Measurements from ENCODE around the gene PRKCSH.
"Not testable (repeated sequence)": the region's sequence is repeated elsewhere in the genome, so short reads cannot be mapped to it uniquely, and the experiment has no call there.

The PRKCSH gene

GRCh38 chr19:11420429-11421370 lies 14.7 kb upstream of the PRKCSH start:
- no peak for DNase-seq (ENCODE audit: low spot score)

- no peak for DNase-seq (ENCODE audit: low spot score)
These were observed 13.9 kb upstream of the PRKCSH start for GRCh38 chr19:11421371-11422098.

- no peak for DNase-seq (ENCODE audit: low spot score)
These were observed 13.0 kb upstream of the PRKCSH start for GRCh38 chr19:11422163-11423065.

GRCh38 chr19:11423164-11423790 lies 12.2 kb upstream of the PRKCSH start:
- DNase-seq (ENCODE audit: low spot score) = no peak

GRCh38 chr19:11423791-11424181 lies 11.6 kb upstream of the PRKCSH start:
- DNase-seq (ENCODE audit: low spot score) = no peak

- no peak for DNase-seq (ENCODE audit: low spot score)
These were observed 9.5 kb upstream of the PRKCSH start for GRCh38 chr19:11425719-11426457.

GRCh38 chr19:11426656-11427055 lies 8.8 kb upstream of the PRKCSH start:
- no peak for DNase-seq (ENCODE audit: low spot score)

GRCh38 chr19:11433526-11433925 lies 1.9 kb upstream of the PRKCSH start:
- DNase-seq (ENCODE audit: low spot score) = not testable (repeated sequence)

- DNase-seq (ENCODE audit: low spot score) = no peak
These were observed 755 bp upstream of the PRKCSH start for GRCh38 chr19:11434703-11435056.

GRCh38 chr19:11435833-11436313 lies 438 bp downstream of the PRKCSH start:
- DNase-seq (ENCODE audit: low spot score) = peak; percentile 66

- no peak for DNase-seq (ENCODE audit: low spot score)
These were observed 2.5 kb downstream of the PRKCSH start for GRCh38 chr19:11437955-11438354.

GRCh38 chr19:11444059-11444458 lies 8.6 kb downstream of the PRKCSH start:
- DNase-seq (ENCODE audit: low spot score) = no peak

GRCh38 chr19:11445141-11445540 lies 9.7 kb downstream of the PRKCSH start:
- no peak for DNase-seq (ENCODE audit: low spot score)

- no peak for DNase-seq (ENCODE audit: low spot score)
These were observed 10.8 kb downstream of the PRKCSH start for GRCh38 chr19:11446271-11446651.

- DNase-seq (ENCODE audit: low spot score) = no peak
These were observed 11.3 kb downstream of the PRKCSH start for GRCh38 chr19:11446652-11447301.

- no peak for DNase-seq (ENCODE audit: low spot score)
These were observed 12.2 kb downstream of the PRKCSH start for GRCh38 chr19:11447347-11448262.

GRCh38 chr19:11448410-11448809 lies 13.0 kb downstream of the PRKCSH start:
- no peak for DNase-seq (ENCODE audit: low spot score)

GRCh38 chr19:11448923-11449554 lies 13.6 kb downstream of the PRKCSH start:
- no peak for DNase-seq (ENCODE audit: low spot score)

Data from RKO (cell line).